GM12878 (cell line): ENCODE data around the gene GUCY2F.

ENCODE experiments used
- BRCA1 ChIP-seq: IDR thresholded peaks from 2 replicates; pipeline ENCODE4 v1.6.1; 2011; ENCODE audit warnings: low read depth, low read length, improper control_type of control experiment
- GABPA ChIP-seq: IDR thresholded peaks from 2 replicates; pipeline ENCODE4 v1.6.1; 2014; ENCODE audit warnings: antibody characterized with exemption, low read depth, mild to moderate bottlenecking, inconsistent platforms
- NRF1 ChIP-seq: conservative IDR thresholded peaks from 2 replicates; pipeline ENCODE4 v1.6.1; 2011; ENCODE audit warnings: mild to moderate bottlenecking, low read depth, low read length, improper control_type of control experiment
- POLR2A ChIP-seq: IDR thresholded peaks from 2 replicates; pipeline ENCODE4 v1.6.1; 2011; ENCODE audit warnings: low read depth, mild to moderate bottlenecking, low read length
- TCF3 ChIP-seq: IDR thresholded peaks from 2 replicates; pipeline ENCODE4 v1.6.1; 2012; ENCODE audit warnings: low read depth, mild to moderate bottlenecking, low read length, borderline replicate concordance; ENCODE audit not compliant: insufficient read depth
- TF ChIP-seq, protein P1 (sequence below), 3 experiments: IDR thresholded peaks in 2 of 3; conservative IDR thresholded peaks in 1 of 3; 2 replicates each; pipeline ENCODE4 v1.5.1; 2011; ENCODE audit warnings: low read depth in 3 of 3, low read length in 3 of 3, mild to moderate bottlenecking in 3 of 3, control low read depth in 2 of 3, moderate library complexity in 2 of 3, inconsistent platforms in 1 of 3, mixed read lengths in 1 of 3; ENCODE audit not compliant: control insufficient read depth in 2 of 3, insufficient read depth in 1 of 3; ENCODE audit errors: extremely low read depth in 1 of 3
- TF ChIP-seq, protein P2 (sequence below): IDR thresholded peaks from 2 replicates; pipeline ENCODE4 v1.6.1; 2011; ENCODE audit warnings: low read depth, low read length, improper control_type of control experiment, borderline replicate concordance

DNA sequence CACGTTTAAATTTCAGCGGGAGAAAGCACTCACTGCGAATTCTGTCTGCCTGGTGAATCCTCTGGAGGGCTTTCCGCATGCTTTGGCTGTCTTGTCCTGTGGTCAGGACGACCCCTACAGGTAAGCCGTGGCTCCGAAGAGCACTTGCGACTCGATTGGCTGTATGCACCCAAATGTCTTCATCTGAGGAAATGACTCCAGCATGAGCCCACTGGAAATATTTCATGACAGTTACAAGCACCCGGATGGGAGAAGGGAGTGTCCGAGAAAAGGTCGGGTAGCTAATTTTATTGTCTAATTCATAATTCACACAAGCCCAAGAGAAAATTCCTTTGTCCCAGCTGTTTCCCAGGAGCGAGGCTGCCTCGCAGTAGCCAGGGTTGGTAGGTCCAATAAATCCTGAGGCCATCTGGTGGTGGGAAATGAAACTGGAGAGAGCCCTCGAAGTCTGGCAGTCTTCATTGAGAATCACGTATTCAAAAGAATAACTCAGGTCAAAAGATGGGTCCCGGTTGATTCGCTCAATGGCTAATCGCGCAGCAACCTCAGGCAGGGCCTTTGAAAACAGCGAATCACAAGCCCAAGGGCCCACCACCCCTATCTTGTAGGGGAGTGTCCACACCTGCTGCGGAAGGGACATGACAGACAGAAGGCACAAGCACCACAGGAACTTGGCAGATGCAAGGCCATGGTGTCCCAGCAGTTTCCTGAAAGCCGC, 6.6 kb downstream of the GUCY2F start:
- TF ChIP-seq NRF1 (no peak), GABPA (no peak), BRCA1 (no peak), POLR2A (no peak), TCF3 (no peak)
- TF ChIP-seq, protein P1, sequence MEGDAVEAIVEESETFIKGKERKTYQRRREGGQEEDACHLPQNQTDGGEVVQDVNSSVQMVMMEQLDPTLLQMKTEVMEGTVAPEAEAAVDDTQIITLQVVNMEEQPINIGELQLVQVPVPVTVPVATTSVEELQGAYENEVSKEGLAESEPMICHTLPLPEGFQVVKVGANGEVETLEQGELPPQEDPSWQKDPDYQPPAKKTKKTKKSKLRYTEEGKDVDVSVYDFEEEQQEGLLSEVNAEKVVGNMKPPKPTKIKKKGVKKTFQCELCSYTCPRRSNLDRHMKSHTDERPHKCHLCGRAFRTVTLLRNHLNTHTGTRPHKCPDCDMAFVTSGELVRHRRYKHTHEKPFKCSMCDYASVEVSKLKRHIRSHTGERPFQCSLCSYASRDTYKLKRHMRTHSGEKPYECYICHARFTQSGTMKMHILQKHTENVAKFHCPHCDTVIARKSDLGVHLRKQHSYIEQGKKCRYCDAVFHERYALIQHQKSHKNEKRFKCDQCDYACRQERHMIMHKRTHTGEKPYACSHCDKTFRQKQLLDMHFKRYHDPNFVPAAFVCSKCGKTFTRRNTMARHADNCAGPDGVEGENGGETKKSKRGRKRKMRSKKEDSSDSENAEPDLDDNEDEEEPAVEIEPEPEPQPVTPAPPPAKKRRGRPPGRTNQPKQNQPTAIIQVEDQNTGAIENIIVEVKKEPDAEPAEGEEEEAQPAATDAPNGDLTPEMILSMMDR (IDR thresholded peaks at IDR 0.05 in 2 of 3, conservative IDR thresholded peaks at IDR 0.05 in 1 of 3; ENCODE audit: control insufficient read depth in 2 of 3, extremely low read depth in 1 of 3, insufficient read depth in 1 of 3, low read depth in 3 of 3, low read length in 3 of 3) = peak in 2 of 3 experiments; percentile 13 to 19; a peak in 2 of 6 replicates
- TF ChIP-seq, protein P2, sequence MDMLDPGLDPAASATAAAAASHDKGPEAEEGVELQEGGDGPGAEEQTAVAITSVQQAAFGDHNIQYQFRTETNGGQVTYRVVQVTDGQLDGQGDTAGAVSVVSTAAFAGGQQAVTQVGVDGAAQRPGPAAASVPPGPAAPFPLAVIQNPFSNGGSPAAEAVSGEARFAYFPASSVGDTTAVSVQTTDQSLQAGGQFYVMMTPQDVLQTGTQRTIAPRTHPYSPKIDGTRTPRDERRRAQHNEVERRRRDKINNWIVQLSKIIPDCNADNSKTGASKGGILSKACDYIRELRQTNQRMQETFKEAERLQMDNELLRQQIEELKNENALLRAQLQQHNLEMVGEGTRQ = no peak
